Stomach smooth muscle (tissue), 2 donors: Measurements from ENCODE around the gene TMEM131L.

Source experiments
- H3K27ac ChIP-seq: one replicate; pipeline ENCODE4 v1.7.0; 2013; ENCODE audit warnings: mild to moderate bottlenecking, low read length, inconsistent platforms
- H3K27me3 ChIP-seq, 2 donors: one replicate each; pipeline ENCODE4 v1.7.0; 2013; ENCODE audit warnings: low read length in 2 of 2; ENCODE audit not compliant: insufficient read depth in 2 of 2, control insufficient read depth in 1 of 2
- H3K36me3 ChIP-seq, 2 donors: one replicate each; pipeline ENCODE4 v1.7.0; 2013; ENCODE audit warnings: low read length in 2 of 2; ENCODE audit not compliant: control insufficient read depth in 2 of 2, insufficient read depth in 2 of 2
- H3K4me1 ChIP-seq: one replicate; pipeline ENCODE4 v1.7.0; 2013; ENCODE audit warnings: low read length; ENCODE audit not compliant: control insufficient read depth, insufficient read depth
- H3K4me3 ChIP-seq, 2 donors: one replicate each; pipeline ENCODE4 v1.7.0; 2013; ENCODE audit warnings: low read length in 2 of 2
- H3K9ac ChIP-seq, 2 donors: one replicate each; pipeline ENCODE4 v1.7.0; 2013; ENCODE audit warnings: low read length in 2 of 2, mild to moderate bottlenecking in 1 of 2
- H3K9me3 ChIP-seq, 2 donors: one replicate each; pipeline ENCODE4 v1.7.0; 2013; ENCODE audit warnings: low read length in 2 of 2; ENCODE audit not compliant: control insufficient read depth in 2 of 2
- donor health status: healthy.
- donor health status: Pancreatic carcinoma.

TMEM131L gene

DNA sequence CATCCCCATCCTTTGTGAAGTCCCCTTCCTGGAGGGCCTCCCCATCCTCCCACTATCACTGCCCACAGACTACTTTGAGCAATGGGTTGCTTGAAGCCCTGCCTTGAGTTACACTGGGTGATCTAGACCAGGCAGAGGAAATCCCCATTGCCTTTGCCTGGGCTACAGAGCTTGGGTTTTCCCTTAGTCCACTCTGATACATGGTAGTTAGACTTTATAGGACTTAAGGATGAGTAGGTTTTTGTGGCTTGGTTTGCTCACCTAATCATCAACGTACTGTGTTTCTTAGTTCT is 56.6 kb downstream of the TMEM131L start:
- Histone ChIP-seq H3K27me3 (no peaks in the 10 kb centered on the region), H3K9me3 (no peaks in the 10 kb centered on the region), H3K36me3 (no peaks in the 10 kb centered on the region), H3K4me1 (peaks cover 10% of the 10 kb centered on the region), H3K27ac (no peak overlapping the region), H3K9ac (no peak overlapping the region), H3K4me3 (no peak overlapping the region)

GRCh38 chr4:153523164-153523796 is 57.1 kb downstream of the TMEM131L start:
- Histone ChIP-seq H3K4me3 (no peak overlapping the region), H3K27ac (no peak overlapping the region), H3K4me1 (peaks cover 7% of the 10 kb centered on the region)

DNA sequence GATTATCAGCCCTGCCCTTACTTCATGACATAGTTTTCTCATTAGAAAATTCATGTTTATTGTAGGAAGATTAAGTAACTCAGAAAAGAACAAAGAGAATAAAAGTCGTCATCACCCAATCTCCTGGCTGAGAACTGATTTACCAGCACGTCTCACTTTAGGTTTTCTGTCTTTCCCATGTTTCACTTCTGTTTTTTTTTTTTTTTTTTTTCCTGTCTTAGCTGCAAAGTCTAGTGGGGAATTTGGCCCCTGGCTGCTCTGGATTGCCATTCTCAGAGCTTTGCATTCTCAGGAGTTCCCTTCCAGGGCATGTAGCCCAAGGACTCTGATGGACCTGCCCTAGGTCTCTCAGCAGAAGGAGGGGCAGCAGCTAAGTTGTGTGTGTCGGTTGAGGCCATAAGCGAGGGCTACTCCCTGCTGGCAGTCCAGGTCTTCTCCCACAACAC is 57.8 kb downstream of the TMEM131L start:
- H3K27me3 ChIP-seq = no peaks in the 10 kb centered on the region
- H3K9ac ChIP-seq = no peak overlapping the region
- no peak overlapping the region for H3K4me3 ChIP-seq
- H3K27ac ChIP-seq = no peak overlapping the region
- peaks cover under 1% of the 10 kb centered on the region for H3K4me1 ChIP-seq
- no peaks in the 10 kb centered on the region for H3K9me3 ChIP-seq
- H3K36me3 ChIP-seq = no peaks in the 10 kb centered on the region

More at GRCh38 chr4:153523164-153523796, 57.1 kb downstream of the TMEM131L start:
- Histone ChIP-seq H3K27me3 (no peaks in the 10 kb centered on the region), H3K36me3 (no peaks in the 10 kb centered on the region), H3K9me3 (no peaks in the 10 kb centered on the region), H3K9ac (no peak overlapping the region)

GRCh38 chr4:153524682-153525081 is 58.5 kb downstream of the TMEM131L start:
- H3K9me3 ChIP-seq = no peaks in the 10 kb centered on the region
- H3K4me3 ChIP-seq = no peak overlapping the region
- no peaks in the 10 kb centered on the region for H3K27me3 ChIP-seq
- H3K36me3 ChIP-seq = no peaks in the 10 kb centered on the region
- no peak overlapping the region for H3K9ac ChIP-seq
- H3K27ac ChIP-seq = no peak overlapping the region
- H3K4me1 ChIP-seq = no peaks in the 10 kb centered on the region

- Histone ChIP-seq H3K27me3 (no peaks in the 10 kb centered on the region), H3K4me3 (no peak overlapping the region), H3K36me3 (no peaks in the 10 kb centered on the region), H3K27ac (no peak overlapping the region), H3K9ac (no peak overlapping the region), H3K9me3 (no peaks in the 10 kb centered on the region), H3K4me1 (peaks cover 7% of the 10 kb centered on the region)
Observed at GRCh38 chr4:153527690-153528089, 61.5 kb downstream of the TMEM131L start.

- no peak overlapping the region for H3K4me3 ChIP-seq
- H3K27ac ChIP-seq = no peak overlapping the region
- H3K36me3 ChIP-seq = no peaks in the 10 kb centered on the region
- no peaks in the 10 kb centered on the region for H3K9me3 ChIP-seq
- H3K9ac ChIP-seq = no peak overlapping the region
- peaks cover 7% of the 10 kb centered on the region for H3K4me1 ChIP-seq
- no peaks in the 10 kb centered on the region for H3K27me3 ChIP-seq
Observed at GRCh38 chr4:153528705-153529485, 62.7 kb downstream of the TMEM131L start.

DNA sequence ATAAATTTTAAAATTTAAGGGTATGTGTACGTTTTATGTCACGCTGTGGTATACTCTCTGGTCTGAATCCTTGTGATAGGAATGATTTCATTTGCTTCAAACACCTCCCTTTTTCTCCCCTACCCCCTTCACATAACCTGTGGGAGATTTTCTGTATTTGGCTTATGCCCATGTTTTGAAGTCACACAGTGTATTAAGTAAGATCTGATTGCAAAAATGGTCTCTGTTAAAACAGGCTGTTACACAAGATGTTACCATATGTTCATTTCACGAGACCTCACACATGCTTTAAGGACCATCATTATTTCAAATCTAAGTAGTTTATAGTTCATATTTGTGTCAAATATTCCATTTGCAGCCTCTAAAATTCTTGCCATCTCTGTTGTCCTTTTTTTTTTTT is 63.5 kb downstream of the TMEM131L start:
- Histone ChIP-seq H3K36me3 (no peaks in the 10 kb centered on the region), H3K27ac (no peak overlapping the region), H3K9ac (no peak overlapping the region), H3K4me3 (no peak overlapping the region), H3K4me1 (peaks cover 7% of the 10 kb centered on the region), H3K9me3 (no peaks in the 10 kb centered on the region), H3K27me3 (no peaks in the 10 kb centered on the region)

- no peaks in the 10 kb centered on the region for H3K9me3 ChIP-seq
- peaks cover 7% of the 10 kb centered on the region for H3K4me1 ChIP-seq
- H3K36me3 ChIP-seq = no peaks in the 10 kb centered on the region
- no peak overlapping the region for H3K4me3 ChIP-seq
- no peak overlapping the region for H3K27ac ChIP-seq
- H3K9ac ChIP-seq = no peak overlapping the region
- H3K27me3 ChIP-seq = no peaks in the 10 kb centered on the region
Observed at GRCh38 chr4:153530284-153530999, 64.3 kb downstream of the TMEM131L start.

DNA sequence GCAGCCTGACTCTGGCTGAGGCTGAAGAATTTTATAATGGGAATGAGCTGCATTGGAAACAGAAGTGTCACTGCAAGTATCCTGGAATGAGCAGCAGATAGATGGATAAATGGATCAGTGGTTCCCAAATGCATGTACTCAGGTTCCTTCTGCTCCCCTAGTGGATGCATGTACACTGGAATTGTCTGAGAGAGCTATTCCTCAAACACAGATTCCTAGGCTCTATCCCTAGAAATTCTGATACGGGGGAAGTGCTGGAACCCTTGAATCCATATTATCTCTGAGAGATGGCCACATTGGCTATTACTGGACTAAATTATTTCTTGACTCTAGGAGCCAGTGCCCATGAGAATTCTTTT is 64.8 kb downstream of the TMEM131L start:
- Histone ChIP-seq H3K4me1 (peaks cover 11% of the 10 kb centered on the region), H3K27me3 (no peaks in the 10 kb centered on the region), H3K36me3 (no peaks in the 10 kb centered on the region), H3K9ac (no peak overlapping the region), H3K4me3 (no peak overlapping the region), H3K27ac (no peak overlapping the region), H3K9me3 (no peaks in the 10 kb centered on the region)

GRCh38 chr4:153531976-153532626 is 65.9 kb downstream of the TMEM131L start:
- Histone ChIP-seq H3K4me1 (peaks cover 16% of the 10 kb centered on the region), H3K27me3 (no peaks in the 10 kb centered on the region), H3K9ac (no peak overlapping the region), H3K4me3 (no peak overlapping the region), H3K9me3 (no peaks in the 10 kb centered on the region), H3K36me3 (no peaks in the 10 kb centered on the region), H3K27ac (no peak overlapping the region)
